IgD-negative memory B cell (primary cell): ENCODE results near the gene ZBTB25. TPM values are rescaled to one million over a fixed set of nuclear protein-coding genes. Genes with fewer than 3 reads are reported as not detected.

ENCODE experiments used
- H3K27ac Mint-ChIP-seq, 3 donors: one replicate each; pipeline ENCODE4 v1.8.0; 2020 to 2022; ENCODE audit warnings: mild to moderate bottlenecking in 3 of 3, mixed read lengths in 3 of 3, moderate library complexity in 1 of 3
- H3K27me3 Mint-ChIP-seq: one replicate; pipeline ENCODE4 v1.8.0; 2021; ENCODE audit warnings: mixed read lengths
- H3K36me3 Mint-ChIP-seq: one replicate; pipeline ENCODE4 v1.8.0; 2020; ENCODE audit warnings: mild to moderate bottlenecking, mixed read lengths
- H3K4me1 Mint-ChIP-seq, 3 donors: one replicate each; pipeline ENCODE4 v1.8.0; 2020 to 2022; ENCODE audit warnings: mixed read lengths in 3 of 3, mild to moderate bottlenecking in 1 of 3
- H3K4me3 Mint-ChIP-seq, 4 donors: one replicate each; pipeline ENCODE4 v1.8.0; 2020 to 2022; ENCODE audit warnings: mild to moderate bottlenecking in 4 of 4, mixed read lengths in 4 of 4, moderate library complexity in 3 of 4
- H3K9me3 Mint-ChIP-seq, 3 donors: one replicate each; pipeline ENCODE4 v1.8.0; 2020 to 2021; ENCODE audit warnings: mixed read lengths in 3 of 3, mild to moderate bottlenecking in 1 of 3
- polyA plus RNA-seq: library from polyadenylated mRNA; unstranded; fragments of 300-500 nt; fragmentation: Illumina TruSeq; gene quantifications from one replicate; pipeline ENCODE4 v1.2.3, GENCODE V29; 2021

The ZBTB25 gene
- polyA plus RNA-seq, 1 donor from 2014 or later, result 19.4 TPM

DNA sequence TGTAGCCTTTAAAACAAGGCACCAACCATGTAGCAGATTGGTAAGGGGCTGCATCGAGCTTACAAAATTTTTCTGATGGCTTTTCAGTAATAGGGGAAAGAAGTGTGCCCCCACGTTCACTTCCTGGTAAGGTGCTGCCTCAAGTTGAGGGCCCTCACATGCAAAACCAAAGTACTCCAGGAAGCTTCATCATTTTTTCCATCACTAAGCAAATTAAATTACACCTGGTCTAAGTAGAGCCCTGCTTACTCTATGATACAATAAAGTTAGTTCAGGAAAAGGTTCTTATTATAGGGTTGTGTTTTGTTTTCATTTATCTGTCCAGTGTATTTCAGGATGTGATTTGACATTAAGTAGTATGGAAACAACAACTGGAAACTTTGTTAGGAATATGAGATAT is 53.4 kb downstream of the ZBTB25 start:
- Mint-ChIP-seq H3K27me3 (no peaks in the 10 kb centered on the region), H3K36me3 (peaks cover 8% of the 10 kb centered on the region), H3K27ac (peak overlapping the region; percentile 85 to 97 (median 88)), H3K4me1 (peaks cover 29 to 35% (median 34%) of the 10 kb centered on the region in 3 donors), H3K9me3 (no peaks in the 10 kb centered on the region), H3K4me3 (peak overlapping the region in 3 of 4 donors; percentile 67 to 87 (median 77))

DNA sequence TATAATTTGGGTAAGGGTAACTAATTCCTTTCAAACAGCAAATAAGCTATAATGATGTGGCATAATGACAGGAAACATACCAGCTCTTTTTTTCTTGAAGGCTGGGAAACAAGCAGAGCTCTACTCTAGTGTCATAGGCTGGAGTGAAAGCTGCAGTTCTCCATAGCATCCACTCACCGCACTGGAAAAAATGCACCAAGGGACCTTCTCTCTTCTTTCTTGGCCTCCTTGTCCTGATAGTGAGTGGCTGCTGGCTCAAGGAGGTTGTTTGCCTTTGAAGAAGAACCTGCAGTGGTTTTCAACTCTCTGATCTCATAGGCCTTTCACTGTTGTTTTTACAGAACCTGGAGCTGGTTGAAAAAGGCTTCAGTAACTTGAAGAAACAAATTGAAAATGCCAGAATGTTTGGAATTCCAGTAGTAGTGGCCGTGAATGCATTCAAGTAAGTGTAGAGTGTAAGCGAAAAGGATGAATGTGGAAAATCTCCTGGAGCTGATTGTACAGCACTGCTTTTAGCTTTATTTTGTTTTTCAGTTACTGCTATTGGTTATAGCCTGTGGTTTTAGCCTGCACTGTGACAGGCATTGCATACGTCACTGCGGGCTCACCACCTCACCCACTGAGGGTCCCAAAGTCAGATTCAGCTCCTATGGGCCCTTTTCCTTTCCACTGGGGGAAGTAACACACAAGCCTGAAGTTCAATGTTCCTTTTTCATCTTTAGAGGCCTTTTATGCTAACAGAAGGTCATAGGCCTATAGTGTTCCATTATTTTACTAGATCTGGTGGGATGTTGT is 55.6 kb downstream of the ZBTB25 start:
- H3K27ac Mint-ChIP-seq, result peak overlapping the region in 2 of 3 donors; percentile 40 to 50

DNA sequence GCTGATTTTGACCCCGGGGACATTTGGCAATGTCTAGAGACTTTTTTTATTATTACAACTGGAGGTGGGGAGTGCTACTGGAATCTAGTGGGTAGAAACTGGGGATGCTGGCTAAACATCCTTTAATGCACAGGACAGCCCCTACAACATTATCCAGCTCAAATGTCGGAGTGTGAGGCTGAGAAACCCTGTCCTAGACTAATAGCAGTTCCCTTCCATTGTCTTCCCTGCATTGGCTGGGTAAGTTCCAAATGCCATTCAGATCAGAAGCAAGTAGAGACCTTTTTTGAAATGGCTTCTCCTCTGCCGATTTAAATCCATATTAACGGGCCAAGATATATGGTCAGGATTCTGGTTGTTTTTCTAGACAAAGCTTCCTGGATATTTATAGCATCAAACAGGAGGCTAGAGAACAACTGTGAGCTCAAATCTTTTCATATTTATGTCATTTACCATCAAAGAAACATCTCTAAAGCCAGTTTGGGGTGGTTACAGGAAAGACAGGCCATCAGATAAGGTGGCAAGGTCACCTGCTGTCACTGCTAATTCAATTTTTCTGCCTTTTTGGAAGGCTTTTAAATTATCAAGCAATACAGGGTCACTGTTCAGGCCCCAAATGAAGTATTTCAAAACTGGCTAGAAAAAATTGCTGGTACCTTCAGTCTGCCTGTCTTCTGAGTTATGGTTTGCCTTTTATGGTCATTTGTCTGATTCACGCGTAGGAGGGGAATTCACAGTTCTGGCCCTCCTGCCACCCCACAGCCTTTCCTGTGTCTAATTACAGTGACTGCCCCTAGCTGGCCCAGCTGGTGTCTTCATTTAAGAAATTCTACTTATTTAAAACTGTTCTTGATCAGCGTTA is 58.4 kb downstream of the ZBTB25 start:
- H3K36me3 Mint-ChIP-seq, result peaks cover 12% of the 10 kb centered on the region
- peak overlapping the region; percentile 90 to 93 (median 91) for H3K27ac Mint-ChIP-seq
- no peaks in the 10 kb centered on the region for H3K9me3 Mint-ChIP-seq
- H3K4me1 Mint-ChIP-seq, result peaks cover 35 to 40% (median 38%) of the 10 kb centered on the region in 3 donors
- no peaks in the 10 kb centered on the region for H3K27me3 Mint-ChIP-seq
- H3K4me3 Mint-ChIP-seq, result peak overlapping the region in 3 of 4 donors; percentile 25 to 93 (median 60)

More for the DNA sequence above, 55.6 kb downstream of the ZBTB25 start:
- Mint-ChIP-seq H3K36me3 (peaks cover 11% of the 10 kb centered on the region), H3K9me3 (no peaks in the 10 kb centered on the region), H3K4me3 (peak overlapping the region in 2 of 4 donors; percentile 9 to 59), H3K4me1 (peaks cover 41 to 49% (median 47%) of the 10 kb centered on the region in 3 donors), H3K27me3 (no peaks in the 10 kb centered on the region)

DNA sequence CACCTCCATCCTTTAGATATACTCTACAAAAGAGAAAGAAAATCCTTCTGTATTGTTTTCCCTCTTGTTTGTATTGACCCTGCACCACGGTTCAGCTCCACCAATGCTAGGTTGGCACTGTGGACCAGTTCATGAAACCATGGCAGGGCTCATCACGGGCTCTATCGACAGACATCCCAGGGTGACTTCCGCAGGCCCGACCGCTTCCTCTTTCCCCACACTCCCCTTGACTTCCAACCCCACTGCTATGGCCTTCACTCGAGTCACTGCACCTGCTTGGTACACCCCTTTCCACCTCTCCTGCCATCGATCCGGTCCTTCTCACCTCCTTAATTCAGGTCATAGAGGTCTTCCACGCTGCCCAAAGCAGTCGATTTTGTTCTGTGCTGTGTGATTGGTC is 59.5 kb downstream of the ZBTB25 start:
- Mint-ChIP-seq H3K36me3 (peaks cover 9% of the 10 kb centered on the region), H3K4me3 (peak overlapping the region in 2 of 4 donors; percentile 25 to 93), H3K9me3 (no peaks in the 10 kb centered on the region), H3K27me3 (no peaks in the 10 kb centered on the region), H3K27ac (peak overlapping the region; percentile 90 to 93 (median 91)), H3K4me1 (peaks cover 30 to 34% (median 33%) of the 10 kb centered on the region in 3 donors)

DNA sequence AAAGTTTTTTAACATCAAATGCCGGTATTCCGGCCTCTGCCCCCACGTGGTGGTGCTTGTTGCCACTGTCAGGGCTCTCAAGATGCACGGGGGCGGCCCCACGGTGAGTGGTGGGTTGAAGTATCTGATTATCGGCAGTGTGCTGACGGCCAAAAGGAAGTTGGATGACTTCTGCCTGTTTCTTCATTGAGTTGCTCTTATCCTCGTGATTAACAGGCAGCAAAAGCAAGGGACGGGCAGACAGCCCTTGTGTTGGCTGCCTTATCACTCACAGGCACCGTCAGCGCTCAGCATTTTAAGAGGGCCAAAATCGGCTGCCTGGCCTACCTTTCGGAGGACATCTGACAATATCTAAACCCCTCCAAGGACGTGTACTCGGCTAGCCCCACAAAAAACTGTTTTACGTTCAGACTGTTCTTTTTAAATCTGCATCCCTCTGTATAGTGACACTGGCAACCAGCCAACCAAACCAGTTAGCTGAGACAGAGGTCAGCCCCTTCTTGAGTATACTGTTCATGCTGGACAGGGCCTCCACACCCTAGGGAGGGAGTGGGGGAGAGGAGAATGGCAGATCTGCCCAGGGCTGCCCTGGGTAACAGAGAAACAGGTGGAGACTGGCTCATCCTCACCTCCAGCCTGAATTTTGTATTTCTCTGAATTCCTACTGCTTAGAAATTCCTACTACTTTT is 61.2 kb downstream of the ZBTB25 start:
- Mint-ChIP-seq H3K4me3 (no peak overlapping the region), H3K27ac (peak overlapping the region in 1 of 3 donors; percentile 56)

DNA sequence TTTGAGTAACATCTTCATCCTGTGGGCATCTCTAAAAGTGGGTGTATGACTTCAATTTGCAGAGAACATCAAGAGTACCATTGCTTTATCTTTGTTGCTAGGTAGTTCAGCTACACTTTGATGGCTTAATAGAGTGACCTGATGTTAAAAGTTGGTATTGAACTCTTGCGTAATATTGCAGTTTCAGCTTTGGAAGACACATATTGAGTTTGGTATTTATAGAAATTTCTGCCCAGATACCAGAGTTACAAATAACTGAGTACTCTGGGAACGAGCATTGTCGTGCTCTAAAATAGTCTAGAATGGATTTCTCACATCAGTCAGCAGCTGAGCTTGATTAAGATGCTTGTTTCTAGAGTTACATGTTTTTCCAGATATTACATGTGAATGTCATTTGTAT is 63.1 kb downstream of the ZBTB25 start:
- H3K9me3 Mint-ChIP-seq, result no peaks in the 10 kb centered on the region
- peak overlapping the region in 1 of 3 donors; percentile 59 for H3K27ac Mint-ChIP-seq
- no peak overlapping the region for H3K4me3 Mint-ChIP-seq
- peaks cover 15 to 18% (median 18%) of the 10 kb centered on the region in 3 donors for H3K4me1 Mint-ChIP-seq
- peaks cover 12% of the 10 kb centered on the region for H3K36me3 Mint-ChIP-seq
- H3K27me3 Mint-ChIP-seq, result no peaks in the 10 kb centered on the region

More for the DNA sequence above, 61.2 kb downstream of the ZBTB25 start:
- Mint-ChIP-seq H3K36me3 (peaks cover 10% of the 10 kb centered on the region), H3K4me1 (peaks cover 21 to 26% (median 24%) of the 10 kb centered on the region in 3 donors), H3K9me3 (no peaks in the 10 kb centered on the region), H3K27me3 (no peaks in the 10 kb centered on the region)

DNA sequence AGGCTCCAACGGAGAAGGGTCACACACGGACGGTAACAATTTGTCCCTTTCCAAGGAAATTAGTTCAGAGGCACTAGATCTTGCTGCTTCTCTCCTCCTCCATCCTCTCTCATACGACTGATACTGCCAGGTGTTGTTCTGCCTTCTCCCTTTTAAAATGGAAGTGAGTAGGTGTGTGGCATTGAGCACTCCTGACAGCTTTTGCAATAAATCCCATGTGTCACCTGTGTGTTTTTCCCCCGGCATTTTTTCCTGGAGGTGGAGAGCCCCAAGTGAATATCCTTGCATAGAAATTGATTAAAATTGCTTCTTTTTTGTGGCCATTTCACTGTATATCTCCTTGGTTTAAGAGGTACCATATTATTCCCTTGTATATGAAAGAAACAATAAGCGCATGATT is 64.5 kb downstream of the ZBTB25 start:
- Mint-ChIP-seq H3K4me1 (peaks cover 3 to 5% (median 4%) of the 10 kb centered on the region in 3 donors), H3K27ac (no peak overlapping the region), H3K4me3 (no peak overlapping the region), H3K9me3 (no peaks in the 10 kb centered on the region), H3K27me3 (no peaks in the 10 kb centered on the region), H3K36me3 (peaks cover 14% of the 10 kb centered on the region)

DNA sequence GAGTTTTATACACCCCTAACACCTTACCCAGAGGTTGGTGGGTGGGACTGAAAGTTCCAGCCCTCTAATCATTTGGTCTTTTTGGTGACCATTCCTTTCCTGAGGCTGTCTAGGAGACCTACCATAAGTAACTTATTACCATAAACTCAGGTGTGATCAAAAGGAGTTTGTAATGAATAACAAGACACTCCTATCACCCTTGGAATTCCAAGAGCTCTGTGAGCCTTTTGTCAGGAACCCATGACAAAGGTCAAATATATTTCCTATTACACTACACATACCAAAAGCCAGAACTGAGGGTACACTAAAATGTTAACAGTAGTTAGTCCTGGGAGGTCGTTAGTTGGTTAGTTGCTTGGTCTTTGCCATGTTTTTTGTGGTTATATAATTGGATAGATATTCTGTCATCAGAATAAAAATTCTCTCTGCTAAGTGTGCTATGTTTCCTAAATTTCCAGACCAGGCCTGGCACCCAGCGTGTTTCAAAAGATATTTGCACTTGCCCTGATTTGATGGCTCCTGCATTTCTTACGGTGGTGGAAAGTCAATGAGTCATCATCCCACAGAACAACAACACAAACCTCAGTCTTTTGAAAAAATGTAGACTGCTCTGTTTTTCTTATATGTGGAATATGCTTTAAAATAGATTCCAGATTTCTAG is 65.3 kb downstream of the ZBTB25 start:
- Mint-ChIP-seq H3K4me1 (peaks cover 0 to 4% (median 0%) of the 10 kb centered on the region in 3 donors), H3K4me3 (no peak overlapping the region), H3K27ac (no peak overlapping the region), H3K27me3 (no peaks in the 10 kb centered on the region), H3K9me3 (no peaks in the 10 kb centered on the region), H3K36me3 (peaks cover 11% of the 10 kb centered on the region)

DNA sequence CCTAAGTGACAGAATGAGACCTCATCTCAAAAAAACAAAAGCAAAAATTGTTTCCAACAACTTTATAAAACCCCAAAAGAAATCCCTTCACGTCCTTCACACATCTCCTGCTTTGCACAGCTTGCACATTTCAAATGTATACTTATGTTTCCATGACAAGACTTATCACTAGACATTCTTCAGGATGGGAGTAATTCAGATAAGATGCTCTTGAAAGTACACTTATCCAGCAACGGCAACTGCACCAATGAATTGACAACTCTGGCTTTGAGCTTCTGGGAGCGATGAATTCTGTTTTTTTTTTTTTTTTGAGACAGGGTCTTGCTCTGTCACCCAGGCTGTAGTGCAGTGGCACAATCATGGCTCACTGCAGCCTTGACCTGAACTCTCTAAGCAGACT is 69.1 kb downstream of the ZBTB25 start:
- Mint-ChIP-seq H3K9me3 (no peaks in the 10 kb centered on the region), H3K36me3 (peaks cover 7% of the 10 kb centered on the region), H3K27ac (peak overlapping the region in 1 of 3 donors; percentile 56), H3K4me3 (no peak overlapping the region), H3K4me1 (peaks cover 0 to 4% (median 3%) of the 10 kb centered on the region in 3 donors), H3K27me3 (no peaks in the 10 kb centered on the region)

DNA sequence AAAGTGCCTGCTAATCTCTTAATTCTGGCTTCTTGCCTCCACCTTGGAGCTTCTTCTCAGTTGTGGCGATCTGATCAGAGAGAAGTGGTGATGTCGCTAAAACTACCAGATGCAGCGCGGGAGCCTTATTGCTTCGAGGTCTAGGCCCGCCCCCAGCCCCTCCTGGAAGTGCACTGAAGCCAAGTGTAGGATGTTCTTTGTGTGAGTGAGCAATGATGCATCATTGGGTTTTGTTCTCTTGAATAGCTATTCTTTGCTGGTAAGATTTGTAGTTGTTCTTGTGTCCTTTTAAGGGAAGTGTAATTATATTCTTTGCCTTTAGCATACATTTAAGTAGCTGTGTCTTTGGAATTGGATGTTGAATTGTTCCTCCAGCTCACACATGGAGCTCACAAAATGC is 79.7 kb downstream of the ZBTB25 start:
- Mint-ChIP-seq H3K4me1 (no peaks in the 10 kb centered on the region), H3K9me3 (no peaks in the 10 kb centered on the region), H3K27ac (no peak overlapping the region), H3K27me3 (no peaks in the 10 kb centered on the region), H3K36me3 (peaks cover 5% of the 10 kb centered on the region), H3K4me3 (no peak overlapping the region)

DNA sequence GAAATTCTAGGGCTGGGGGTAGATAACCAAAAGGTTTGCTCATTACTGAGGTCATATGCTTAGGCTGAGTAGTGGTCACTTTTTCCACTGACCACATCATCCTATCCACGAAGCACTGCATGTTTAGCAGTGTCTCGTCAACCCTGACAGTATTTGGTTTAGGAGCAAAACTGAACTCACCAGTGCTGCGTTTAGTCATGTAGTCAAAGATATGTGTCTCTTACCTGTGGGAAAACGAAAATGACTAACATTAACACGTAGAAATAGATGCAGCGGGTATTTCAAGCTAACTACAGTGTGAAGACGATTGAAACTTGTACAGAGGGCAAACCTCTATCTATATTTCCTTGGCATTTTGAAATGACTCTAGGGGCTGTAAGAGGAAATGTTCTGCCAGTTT is 80.9 kb downstream of the ZBTB25 start:
- Mint-ChIP-seq H3K27me3 (no peaks in the 10 kb centered on the region), H3K36me3 (peaks cover 5% of the 10 kb centered on the region), H3K9me3 (no peaks in the 10 kb centered on the region), H3K4me1 (no peaks in the 10 kb centered on the region), H3K4me3 (no peak overlapping the region), H3K27ac (no peak overlapping the region)

DNA sequence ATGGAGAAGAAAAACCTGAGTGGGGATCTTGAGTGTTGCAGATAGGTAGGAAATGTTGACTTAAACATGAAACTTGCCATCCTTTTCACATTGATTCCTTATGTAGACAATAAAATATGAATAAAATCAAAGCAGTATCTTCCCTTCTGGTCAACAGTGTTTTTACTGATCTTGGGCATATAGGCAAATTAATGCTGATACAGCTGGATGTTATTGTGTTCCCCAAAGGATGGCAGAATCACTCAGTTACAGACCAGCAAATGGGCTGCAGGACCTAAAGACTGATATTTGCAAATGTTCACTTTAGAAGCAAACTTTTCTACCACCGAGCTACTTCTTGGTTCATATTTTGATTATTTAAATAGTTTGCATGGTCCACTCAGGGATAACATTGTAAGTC is 81.6 kb downstream of the ZBTB25 start:
- H3K36me3 Mint-ChIP-seq, result peaks cover 5% of the 10 kb centered on the region
- no peaks in the 10 kb centered on the region for H3K27me3 Mint-ChIP-seq
- no peaks in the 10 kb centered on the region for H3K4me1 Mint-ChIP-seq
- H3K4me3 Mint-ChIP-seq, result no peak overlapping the region
- H3K27ac Mint-ChIP-seq, result peak overlapping the region in 1 of 3 donors; percentile 64
- H3K9me3 Mint-ChIP-seq, result no peaks in the 10 kb centered on the region

DNA sequence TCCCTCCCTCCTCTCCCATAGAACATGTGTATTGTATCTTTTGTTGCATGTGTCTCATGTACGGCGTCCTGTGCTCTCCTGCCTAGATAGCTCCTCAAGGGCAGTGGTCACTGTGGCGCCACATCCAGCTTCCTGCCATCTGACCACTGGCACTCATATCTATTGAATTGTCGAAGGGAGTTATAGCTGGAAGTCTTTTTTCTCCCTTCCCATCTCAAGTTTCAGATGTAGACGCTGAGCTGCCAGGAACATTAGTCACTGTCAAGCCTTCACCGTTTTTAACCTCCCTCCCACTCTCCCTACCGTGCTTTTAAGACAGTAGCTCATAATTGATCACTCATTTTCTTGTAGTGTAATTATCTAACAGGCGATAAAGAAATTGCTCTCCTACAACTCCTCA is 82.5 kb downstream of the ZBTB25 start:
- Mint-ChIP-seq H3K4me1 (no peaks in the 10 kb centered on the region), H3K36me3 (peaks cover 5% of the 10 kb centered on the region), H3K27ac (no peak overlapping the region)

DNA sequence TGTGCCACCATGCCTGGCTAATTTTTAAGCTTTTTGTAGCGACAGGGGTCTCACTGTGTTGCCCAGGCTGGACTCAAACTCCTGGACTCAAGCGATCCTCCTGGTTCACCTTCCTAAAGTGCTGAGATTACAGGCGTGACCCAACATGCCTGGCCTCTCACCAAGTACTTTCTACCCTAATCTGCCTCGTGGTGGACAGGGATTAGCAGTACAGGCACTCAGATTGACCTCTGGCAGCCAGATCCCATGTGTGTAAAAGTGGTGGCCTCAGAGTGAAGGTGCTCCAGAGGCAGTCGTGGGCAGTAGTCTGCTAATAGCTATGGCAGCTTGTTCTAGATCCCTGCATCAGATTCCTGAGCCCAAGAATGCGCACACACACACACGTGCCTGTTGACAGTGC is 84.6 kb downstream of the ZBTB25 start:
- Mint-ChIP-seq H3K27ac (peak overlapping the region in 1 of 3 donors; percentile 50), H3K27me3 (no peaks in the 10 kb centered on the region), H3K4me1 (no peaks in the 10 kb centered on the region), H3K9me3 (no peaks in the 10 kb centered on the region), H3K4me3 (no peak overlapping the region), H3K36me3 (peaks cover 3% of the 10 kb centered on the region)

More for the DNA sequence above, 82.5 kb downstream of the ZBTB25 start:
- no peaks in the 10 kb centered on the region for H3K9me3 Mint-ChIP-seq
- H3K4me3 Mint-ChIP-seq, result no peak overlapping the region
- no peaks in the 10 kb centered on the region for H3K27me3 Mint-ChIP-seq
